GM12872 (cell line): ENCODE results near the gene KLHL6.

ENCODE experiments used
- CTCF ChIP-seq: IDR thresholded peaks from 3 replicates; pipeline ENCODE4 v1.5.1; 2011; ENCODE audit warnings: low read depth, mild to moderate bottlenecking, low read length, moderate library complexity; ENCODE audit not compliant: insufficient read depth

KLHL6 gene

GRCh38 chr3:183517607-183518006 is 37.9 kb downstream of the KLHL6 start:
- no peak for TF ChIP-seq CTCF

GRCh38 chr3:183515968-183516851 is 39.3 kb downstream of the KLHL6 start:
- no peak for TF ChIP-seq CTCF

GRCh38 chr3:183514021-183514420 is 41.5 kb downstream of the KLHL6 start:
- TF ChIP-seq CTCF, result no peak

GRCh38 chr3:183513046-183513706 is 42.3 kb downstream of the KLHL6 start:
- no peak for TF ChIP-seq CTCF

GRCh38 chr3:183508821-183509220 is 46.7 kb downstream of the KLHL6 start:
- TF ChIP-seq CTCF, result no peak

GRCh38 chr3:183507551-183507950 is 48.0 kb downstream of the KLHL6 start:
- no peak for TF ChIP-seq CTCF

GRCh38 chr3:183506674-183507320 is 48.7 kb downstream of the KLHL6 start:
- TF ChIP-seq CTCF, result no peak
